Measurements from ENCODE around the gene PPY.
"Not testable (repeated sequence)": the region's sequence is repeated elsewhere in the genome, so short reads cannot be mapped to it uniquely, and the experiment has no call there.

The PPY gene

GRCh38 chr17:43942051-43942685, at the start of gene PPY:
Gene PPY, minus strand, starts transcription at chr17:43942476. Its CDS starts 822 bp downstream, at chr17:43941654.
- DNase-seq (ENCODE audit: low spot score): no peak

- no peak for DNase-seq (ENCODE audit: low spot score)
Observed at GRCh38 chr17:43988301-43988700, 46.0 kb upstream of the PPY start.

GRCh38 chr17:43987131-43988021, 45.1 kb upstream of the PPY start:
- no peak for DNase-seq (ENCODE audit: low spot score)

GRCh38 chr17:43986225-43986981, 44.1 kb upstream of the PPY start:
- no peak for DNase-seq (ENCODE audit: low spot score)

- DNase-seq (ENCODE audit: low spot score): no peak
Observed at GRCh38 chr17:43984521-43984920, 42.2 kb upstream of the PPY start.

- no peak for DNase-seq (ENCODE audit: low spot score)
Observed at GRCh38 chr17:43983515-43984411, 41.5 kb upstream of the PPY start.

- DNase-seq (ENCODE audit: low spot score): no peak
Observed at GRCh38 chr17:43983196-43983514, 40.9 kb upstream of the PPY start.

GRCh38 chr17:43982171-43982570, 39.9 kb upstream of the PPY start:
- DNase-seq (ENCODE audit: low spot score): no peak

GRCh38 chr17:43979671-43980070, 37.4 kb upstream of the PPY start:
- no peak for DNase-seq (ENCODE audit: low spot score)

- no peak for DNase-seq (ENCODE audit: low spot score)
Observed at GRCh38 chr17:43979011-43979410, 36.7 kb upstream of the PPY start.

GRCh38 chr17:43978078-43978477, 35.8 kb upstream of the PPY start:
- DNase-seq (ENCODE audit: low spot score): no peak

- DNase-seq (ENCODE audit: low spot score): no peak
Observed at GRCh38 chr17:43976963-43977837, 34.9 kb upstream of the PPY start.

- no peak for DNase-seq (ENCODE audit: low spot score)
Observed at GRCh38 chr17:43975898-43976297, 33.6 kb upstream of the PPY start.

GRCh38 chr17:43974382-43975266, 32.3 kb upstream of the PPY start:
- no peak for DNase-seq (ENCODE audit: low spot score)

GRCh38 chr17:43972444-43973212, 30.4 kb upstream of the PPY start:
- DNase-seq (ENCODE audit: low spot score): not testable (repeated sequence)

GRCh38 chr17:43971436-43971835, 29.2 kb upstream of the PPY start:
- DNase-seq (ENCODE audit: low spot score): not testable (repeated sequence)

- no peak for DNase-seq (ENCODE audit: low spot score)
Observed at GRCh38 chr17:43970366-43970765, 28.1 kb upstream of the PPY start.

- DNase-seq (ENCODE audit: low spot score): no peak
Observed at GRCh38 chr17:43967251-43967875, 25.1 kb upstream of the PPY start.

- DNase-seq (ENCODE audit: low spot score): no peak
Observed at GRCh38 chr17:43966276-43966675, 24.0 kb upstream of the PPY start.

Measured in RKO (cell line).